K562 (cell line): Measurements from ENCODE around the gene ERI2. TPM values are rescaled to one million over a fixed set of nuclear protein-coding genes. Genes with fewer than 3 reads are reported as not detected.
A peak's percentile ranks its signal among the peaks of the same experiment; 100 is the strongest.

Experiments used
- CBX2 ChIP-seq: fragments of 200-600 bp; sonication (generic); IDR thresholded peaks from one replicate; pipeline ENCODE4 v1.6.1; 2012; ENCODE audit warnings: mild to moderate bottlenecking, low read length, inconsistent platforms; ENCODE audit not compliant: insufficient read depth, poor library complexity, severe bottlenecking
- CCAR2 ChIP-seq: fragments of 200-400 bp; formaldehyde crosslinking; IDR thresholded peaks from 2 replicates; pipeline ENCODE4 v1.6.1; 2017; ENCODE audit warnings: mild to moderate bottlenecking, low read depth, low read length
- CEBPB ChIP-seq: fragments of 450-650 bp; IDR thresholded peaks from 2 replicates; pipeline ENCODE4 v1.6.1; 2016; ENCODE audit warnings: missing genetic modification characterization, missing compliant biosample characterization
- CHD4 ChIP-seq: fragments of 200-600 bp; sonication (generic); IDR thresholded peaks from 3 replicates; pipeline ENCODE4 v1.6.1; 2012; ENCODE audit warnings: low read depth, mild to moderate bottlenecking, mixed read lengths, low read length, inconsistent platforms; ENCODE audit not compliant: insufficient read depth, insufficient replicate concordance, poor library complexity, severe bottlenecking
- DNMT1 ChIP-seq: fragments of 450-650 bp; IDR thresholded peaks from 2 replicates; pipeline ENCODE4 v1.6.1; 2016; ENCODE audit warnings: antibody characterized with exemption, mild to moderate bottlenecking
- ETS2 ChIP-seq: IDR thresholded peaks from 2 replicates; pipeline ENCODE4 v1.6.1; 2016; ENCODE audit warnings: borderline replicate concordance, missing genetic modification characterization, mild to moderate bottlenecking, moderate library complexity, missing compliant biosample characterization; ENCODE audit not compliant: poor library complexity, severe bottlenecking
- KDM4B ChIP-seq, 2 experiments: fragments of 450-650 bp in 1 of 2; sonication (generic) in 1 of 2; IDR thresholded peaks; 2 replicates each; pipeline ENCODE4 v1.6.1; 2016 to 2017; ENCODE audit warnings: borderline replicate concordance in 2 of 2, antibody characterized with exemption in 1 of 2, low read depth in 1 of 2, mild to moderate bottlenecking in 1 of 2
- LEF1 ChIP-seq: fragments of 450-650 bp; IDR thresholded peaks from 2 replicates; pipeline ENCODE4 v1.6.1; 2016; ENCODE audit warnings: mild to moderate bottlenecking
- MEF2D ChIP-seq: conservative IDR thresholded peaks from 2 replicates; pipeline ENCODE4 v1.6.1; 2016; ENCODE audit warnings: low read depth, missing genetic modification characterization, missing compliant biosample characterization
- MEIS2 ChIP-seq: fragments of 450-650 bp; IDR thresholded peaks from 2 replicates; pipeline ENCODE4 v1.6.1; 2014; ENCODE audit warnings: mild to moderate bottlenecking; ENCODE audit not compliant: partially characterized antibody
- POLR2A ChIP-seq: fragments of 450-650 bp; conservative IDR thresholded peaks from 2 replicates; pipeline ENCODE4 v1.6.1; 2016
- POLR3G ChIP-seq: IDR thresholded peaks from 2 replicates; pipeline ENCODE4 v1.6.1; 2011; ENCODE audit not compliant: insufficient read length, insufficient replicate concordance; ENCODE audit errors: extremely low read depth
- POU5F1 ChIP-seq: fragments of 150-350 bp; IDR thresholded peaks from 2 replicates; pipeline ENCODE4 v1.6.1; 2014; ENCODE audit warnings: borderline replicate concordance, low read length, low read depth, mild to moderate bottlenecking; ENCODE audit not compliant: partially characterized antibody
- ZNF77 ChIP-seq: fragments of 250-450 bp; sonication (Bioruptor Pico); IDR thresholded peaks from 2 replicates; pipeline ENCODE4 v1.5.0; 2020
- polyA plus RNA-seq, 8 experiments: library from polyadenylated mRNA; depleted of rRNA in 4 of 8; stranded (reverse) in 5 of 8; unstranded in 3 of 8; fragments of >200 nt; fragmentation: Nextera tagmentation in 2 of 8; fragmentation: Illumina TruSeq in 1 of 8; extraction: Ambion mirVana in 2 of 8; extraction: Trizol in 1 of 8; gene quantifications; 2 replicates each; pipeline versions ENCODE4 v1.2.1 to v1.2.3, GENCODE V29; 2011 to 2014; ENCODE audit warnings: inconsistent platforms in 1 of 8, missing spikeins in 1 of 8
- total RNA-seq, 7 experiments: library from RNA; depleted of rRNA in 6 of 7; stranded (reverse); fragments of >200 nt in 6 of 7; fragmentation: Illumina TruSeq in 2 of 7; extraction: Trizol in 2 of 7; gene quantifications; 2 replicates each; pipeline versions ENCODE4 v1.2.1 to v1.2.3, GENCODE V29; 2011 to 2021; ENCODE audit warnings: low replicate concordance in 1 of 7
- TF ChIP-seq, protein P1 (sequence below): fragments of 250-450 bp; sonication (Bioruptor Pico); IDR thresholded peaks from 2 replicates; pipeline ENCODE4 v1.5.0; 2021; ENCODE audit warnings: mild to moderate bottlenecking, moderate library complexity
- TF ChIP-seq, protein P2 (sequence below): fragments of 450-650 bp; IDR thresholded peaks from 2 replicates; pipeline ENCODE4 v1.6.1; 2016; ENCODE audit warnings: antibody characterized with exemption
- TF ChIP-seq, protein P3 (sequence below): IDR thresholded peaks from 2 replicates; pipeline ENCODE4 v1.6.1; 2011; ENCODE audit not compliant: insufficient read length; ENCODE audit errors: extremely low read depth
- TF ChIP-seq, protein P4 (sequence below): fragments of 450-650 bp; formaldehyde crosslinking; IDR thresholded peaks from 2 replicates; pipeline ENCODE4 v1.4.0; 2020; ENCODE audit warnings: mild to moderate bottlenecking, moderate library complexity

The ERI2 gene
- total and polyA plus RNA-seq, 9 of the 15 experiments (the other 6 are each of a cell fraction or from before 2014, with no cell fraction given), result 23.3 to 57.0 (median 48.1) TPM

DNA sequence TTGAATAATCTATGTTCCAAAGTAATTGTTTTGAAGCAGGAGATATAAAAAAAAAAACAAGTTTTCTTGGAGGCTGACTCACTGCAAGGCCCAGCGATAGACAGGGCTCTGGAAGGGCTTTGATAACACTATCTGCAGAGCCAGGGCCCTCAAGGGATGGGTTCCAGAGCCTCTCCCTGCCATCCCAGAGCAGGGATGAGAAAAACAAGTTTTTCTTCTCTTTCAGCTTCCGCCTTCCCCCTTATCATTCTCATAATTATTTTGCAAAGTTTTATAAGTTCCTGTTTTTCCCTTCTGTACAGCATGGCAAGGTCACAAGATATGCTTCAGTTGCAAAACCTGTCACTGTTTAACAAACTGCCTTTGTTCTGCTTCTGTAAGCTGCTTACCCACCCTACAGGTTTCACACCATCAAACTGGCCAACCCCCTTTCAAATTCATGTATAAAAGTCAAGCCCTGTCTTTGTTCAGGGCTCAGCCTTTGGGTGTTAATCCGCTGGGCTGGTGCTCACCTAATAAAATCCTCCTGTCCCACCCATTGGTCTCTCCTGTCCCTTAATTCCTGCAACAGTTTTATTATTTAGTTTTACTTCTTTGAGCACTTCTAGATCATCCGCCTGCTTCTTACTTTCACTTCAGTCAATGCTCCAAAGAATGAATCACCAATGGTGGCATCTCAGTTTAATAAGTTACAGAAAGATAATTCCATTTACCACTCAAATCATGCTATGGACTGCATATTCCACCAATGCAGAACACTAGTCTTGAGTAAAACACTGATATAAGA lies 59.0 kb downstream of the ERI2 start (continued):
- TF ChIP-seq, protein P1, sequence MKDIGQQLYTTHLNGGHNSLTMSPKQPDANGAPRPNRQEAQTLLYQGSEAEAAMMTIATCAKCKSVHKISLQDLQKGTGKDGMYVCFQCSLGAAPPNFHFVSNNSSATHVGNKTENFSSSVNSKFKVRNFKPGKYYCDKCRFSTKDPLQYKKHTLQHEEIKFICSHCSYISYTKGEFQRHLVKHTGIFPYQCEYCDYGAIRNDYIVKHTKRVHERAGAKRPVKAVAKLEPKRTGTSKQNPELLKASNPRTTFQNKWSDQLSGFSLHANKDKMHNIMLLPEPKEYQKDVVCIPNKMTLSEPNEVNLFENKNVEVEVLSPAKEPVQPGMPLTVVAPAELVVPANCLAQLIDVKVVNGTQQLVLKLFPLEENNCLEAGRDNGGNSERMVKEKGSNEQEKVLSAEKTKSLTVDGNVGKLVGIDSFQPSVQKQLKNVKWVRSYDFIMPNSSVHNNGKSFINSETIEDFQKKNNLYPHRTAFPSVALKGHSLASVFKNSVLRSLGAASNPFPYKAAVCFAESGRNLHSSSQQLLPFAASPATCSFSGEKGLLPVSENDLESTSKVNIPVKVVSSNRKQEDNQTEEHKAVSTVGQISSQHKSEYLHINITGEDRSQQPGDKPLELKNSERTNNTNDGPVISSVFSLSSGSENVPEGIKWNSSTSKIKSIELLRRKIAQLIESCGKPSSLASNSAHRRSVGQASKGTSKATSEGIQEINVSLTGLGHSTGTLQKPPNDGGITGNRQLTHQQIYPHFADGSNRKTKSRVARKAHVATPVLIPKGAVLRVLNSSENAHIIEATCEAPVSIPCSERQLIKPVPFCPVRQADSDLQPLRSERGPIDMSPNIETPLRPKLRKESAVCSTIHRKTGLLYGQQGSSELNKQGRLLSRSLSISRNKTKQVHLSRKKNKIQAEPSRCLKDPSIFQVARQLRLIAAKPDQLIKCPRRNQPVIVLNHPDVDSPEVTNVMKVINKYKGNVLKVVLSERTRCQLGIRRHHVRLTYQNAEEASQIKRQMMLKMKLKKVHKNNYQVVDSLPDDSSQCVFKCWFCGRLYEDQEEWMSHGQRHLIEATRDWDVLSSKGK (CRISPR knock-in tag), result no peak
- no peak for TF ChIP-seq CHD4
- no peak; the same call in 1 of the 2 replicates for TF ChIP-seq MEF2D
- no peak for TF ChIP-seq POLR2A
- no peak for TF ChIP-seq CBX2
- TF ChIP-seq ETS2 (tag), result no peak
- TF ChIP-seq ZNF77 (CRISPR knock-in tag), result no peak
- peak; percentile 89 for TF ChIP-seq CEBPB (tag)
- no peak for TF ChIP-seq KDM4B (IDR thresholded peaks at IDR 0.05; ENCODE audit: borderline replicate concordance in 2 of 2, low read depth in 1 of 2)
- TF ChIP-seq, protein P2, sequence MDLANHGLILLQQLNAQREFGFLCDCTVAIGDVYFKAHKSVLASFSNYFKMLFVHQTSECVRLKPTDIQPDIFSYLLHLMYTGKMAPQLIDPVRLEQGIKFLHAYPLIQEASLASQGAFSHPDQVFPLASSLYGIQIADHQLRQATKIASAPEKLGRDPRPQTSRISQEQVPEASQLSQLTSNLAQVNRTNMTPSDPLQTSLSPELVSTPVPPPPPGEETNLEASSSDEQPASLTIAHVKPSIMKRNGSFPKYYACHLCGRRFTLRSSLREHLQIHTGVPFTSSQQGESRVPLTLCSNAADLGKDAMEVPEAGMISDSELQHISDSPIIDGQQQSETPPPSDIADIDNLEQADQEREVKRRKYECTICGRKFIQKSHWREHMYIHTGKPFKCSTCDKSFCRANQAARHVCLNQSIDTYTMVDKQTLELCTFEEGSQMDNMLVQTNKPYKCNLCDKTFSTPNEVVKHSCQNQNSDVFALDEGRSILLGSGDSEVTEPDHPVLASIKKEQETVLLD, result peak; percentile 44; the same call in 1 of the 2 replicates
- TF ChIP-seq POLR3G, result no peak
- TF ChIP-seq, protein P3, sequence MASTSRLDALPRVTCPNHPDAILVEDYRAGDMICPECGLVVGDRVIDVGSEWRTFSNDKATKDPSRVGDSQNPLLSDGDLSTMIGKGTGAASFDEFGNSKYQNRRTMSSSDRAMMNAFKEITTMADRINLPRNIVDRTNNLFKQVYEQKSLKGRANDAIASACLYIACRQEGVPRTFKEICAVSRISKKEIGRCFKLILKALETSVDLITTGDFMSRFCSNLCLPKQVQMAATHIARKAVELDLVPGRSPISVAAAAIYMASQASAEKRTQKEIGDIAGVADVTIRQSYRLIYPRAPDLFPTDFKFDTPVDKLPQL, result no peak
- no peak for TF ChIP-seq CCAR2
- TF ChIP-seq, protein P4, sequence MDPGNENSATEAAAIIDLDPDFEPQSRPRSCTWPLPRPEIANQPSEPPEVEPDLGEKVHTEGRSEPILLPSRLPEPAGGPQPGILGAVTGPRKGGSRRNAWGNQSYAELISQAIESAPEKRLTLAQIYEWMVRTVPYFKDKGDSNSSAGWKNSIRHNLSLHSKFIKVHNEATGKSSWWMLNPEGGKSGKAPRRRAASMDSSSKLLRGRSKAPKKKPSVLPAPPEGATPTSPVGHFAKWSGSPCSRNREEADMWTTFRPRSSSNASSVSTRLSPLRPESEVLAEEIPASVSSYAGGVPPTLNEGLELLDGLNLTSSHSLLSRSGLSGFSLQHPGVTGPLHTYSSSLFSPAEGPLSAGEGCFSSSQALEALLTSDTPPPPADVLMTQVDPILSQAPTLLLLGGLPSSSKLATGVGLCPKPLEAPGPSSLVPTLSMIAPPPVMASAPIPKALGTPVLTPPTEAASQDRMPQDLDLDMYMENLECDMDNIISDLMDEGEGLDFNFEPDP, result no peak
- no peak; the same call in 1 of the 2 replicates for TF ChIP-seq LEF1
- peak; percentile 92 for TF ChIP-seq MEIS2
- TF ChIP-seq DNMT1, result no peak
- no peak for TF ChIP-seq POU5F1
